ENCODE measurements around the gene B3GNT4. TPM values are rescaled to one million over a fixed set of nuclear protein-coding genes. Genes with fewer than 3 reads are reported as not detected.
"Not testable (repeated sequence)": the region's sequence is repeated elsewhere in the genome, so short reads cannot be mapped to it uniquely, and the experiment has no call there.

Gene B3GNT4
- polyA plus RNA-seq, 1 donor: 0.30 TPM

DNA sequence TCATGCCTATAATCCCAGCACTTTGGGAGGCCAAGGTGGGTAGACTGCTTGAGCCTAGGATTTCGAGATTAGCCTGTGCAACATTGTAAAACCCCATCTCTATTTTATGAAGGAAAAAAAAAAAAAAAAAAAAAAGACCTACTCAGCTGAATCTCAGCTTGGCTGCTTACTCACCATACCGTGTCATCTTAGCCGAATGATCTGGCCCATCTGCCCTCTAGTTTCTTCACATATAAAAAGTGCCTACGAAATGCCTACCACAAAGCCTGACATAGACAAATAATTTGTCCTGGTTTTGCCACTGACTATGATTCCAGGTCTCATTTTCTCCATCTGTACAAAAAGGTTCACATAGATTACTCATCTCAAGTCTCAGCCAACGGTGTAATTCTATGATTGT is 12.3 kb downstream of the B3GNT4 start:
- DNase-seq (ENCODE audit: low read depth): no peak

DNA sequence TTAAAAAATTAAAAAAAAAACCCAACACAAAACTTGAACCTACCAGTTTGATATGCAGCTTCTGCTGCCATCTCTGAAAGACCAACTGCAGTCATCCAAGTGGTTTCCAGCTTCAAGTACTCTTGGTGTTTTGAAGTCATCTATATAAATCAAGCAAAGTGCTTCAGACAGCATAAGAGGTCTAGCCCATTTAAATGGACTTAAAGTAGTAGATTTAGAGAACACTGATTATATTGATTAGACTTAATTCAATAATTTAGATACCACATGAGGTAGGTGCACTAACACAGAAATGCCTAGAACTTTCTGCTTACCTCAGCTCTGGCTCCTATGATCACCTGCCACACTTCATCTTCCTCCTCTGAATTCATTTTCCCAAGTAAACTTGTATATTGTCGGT is 12.9 kb downstream of the B3GNT4 start:
- no peak for DNase-seq (ENCODE audit: low read depth)

DNA sequence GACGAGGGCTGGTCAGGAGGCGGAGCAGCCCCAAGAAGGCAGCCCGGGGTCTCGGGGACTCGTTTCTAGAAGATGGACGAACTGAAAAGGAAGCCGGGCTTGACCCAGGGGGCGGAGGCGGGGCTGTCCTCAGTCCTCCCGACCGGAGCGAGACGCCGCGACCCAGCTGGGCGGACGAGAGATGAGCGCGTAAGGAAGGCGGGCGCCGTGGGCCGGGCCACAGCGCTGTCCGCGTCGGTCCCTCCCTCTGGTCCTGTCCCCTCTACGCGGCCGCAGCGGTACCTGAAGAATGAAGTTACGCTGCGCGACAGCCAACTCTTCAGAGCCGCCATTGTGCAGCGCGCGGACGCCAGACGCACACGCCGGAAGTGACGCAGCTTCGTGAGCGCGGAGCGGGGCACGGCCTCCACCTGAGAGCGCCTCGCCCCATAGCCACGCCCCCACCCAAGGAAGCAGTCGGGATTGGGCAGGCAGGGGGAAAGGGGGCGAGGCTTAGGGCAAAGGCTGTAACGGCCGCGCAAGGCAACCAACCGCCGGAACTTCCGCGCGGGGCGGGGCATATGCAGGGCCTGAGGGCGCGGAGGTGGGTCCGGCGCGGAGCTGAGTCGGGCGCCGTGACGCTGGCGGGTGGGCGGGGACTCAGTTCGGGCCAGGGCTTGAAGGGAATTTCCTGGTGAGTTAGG is 22.3 kb downstream of the B3GNT4 start, which contains the start of gene DIABLO:
Gene DIABLO (minus strand): TSS at position 370 of the 683 bp plus-strand sequence. CDS start 38 bp downstream, at position 332.
- DNase-seq (ENCODE audit: low read depth): peak; percentile 96

DNA sequence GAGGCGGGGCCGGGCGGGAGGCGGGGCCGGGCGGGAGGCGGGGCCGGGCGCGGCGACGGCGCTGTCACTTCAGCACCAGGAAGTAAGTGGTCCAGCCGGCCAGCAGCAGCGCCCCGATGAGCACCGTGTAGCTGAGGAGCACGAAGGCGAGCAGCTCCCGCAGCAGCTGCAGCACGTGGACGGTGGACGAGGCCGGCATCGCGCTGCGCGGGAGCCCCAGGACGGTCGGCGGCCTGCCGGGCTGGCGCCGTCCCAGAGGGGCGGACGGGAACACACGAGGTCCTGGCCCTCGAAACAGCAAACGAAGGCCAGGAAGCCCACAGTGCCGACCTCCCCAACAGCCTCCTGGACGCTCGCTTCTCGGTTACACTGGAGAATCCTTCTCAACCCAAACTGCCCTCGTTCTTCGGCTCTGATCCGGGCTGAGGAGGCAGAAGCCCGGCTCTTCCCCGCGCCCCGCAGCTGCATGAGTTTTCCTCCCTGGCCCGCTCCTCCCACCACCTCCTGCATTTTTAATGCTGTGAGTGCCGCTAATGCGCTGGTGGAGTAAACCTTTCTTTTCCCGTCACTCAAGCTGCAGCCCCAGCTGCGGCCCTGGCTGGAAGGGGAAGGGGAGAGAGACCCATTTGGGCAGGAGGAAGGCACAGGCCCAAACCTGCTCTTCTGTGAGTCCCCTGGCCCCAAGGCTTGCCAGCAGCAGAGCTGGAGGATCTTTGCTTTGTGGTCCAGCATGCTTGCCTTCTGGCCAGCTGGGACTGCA is 23.0 kb downstream of the B3GNT4 start:
- DNase-seq (ENCODE audit: low read depth): no peak

DNA sequence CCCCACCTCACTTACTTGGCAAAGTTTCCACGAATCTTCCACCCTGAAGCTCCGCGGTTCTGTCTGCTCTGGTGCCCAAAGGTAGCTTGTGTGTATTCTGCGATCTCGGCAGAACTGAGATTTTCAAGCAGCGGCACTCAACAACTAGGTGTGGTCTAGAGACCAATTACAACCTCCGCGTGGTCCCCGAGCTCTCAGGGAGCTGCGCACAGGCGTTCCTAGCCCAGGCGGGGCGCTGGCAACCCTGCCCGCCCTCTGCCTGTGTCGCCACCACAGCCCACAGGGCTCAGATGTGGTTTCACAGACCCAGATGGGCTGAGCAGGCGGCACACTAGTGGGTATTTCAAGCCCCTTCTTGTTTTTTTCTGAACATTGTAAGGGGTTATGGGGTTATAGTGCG is 23.8 kb downstream of the B3GNT4 start:
- no peak for DNase-seq (ENCODE audit: low read depth)

DNA sequence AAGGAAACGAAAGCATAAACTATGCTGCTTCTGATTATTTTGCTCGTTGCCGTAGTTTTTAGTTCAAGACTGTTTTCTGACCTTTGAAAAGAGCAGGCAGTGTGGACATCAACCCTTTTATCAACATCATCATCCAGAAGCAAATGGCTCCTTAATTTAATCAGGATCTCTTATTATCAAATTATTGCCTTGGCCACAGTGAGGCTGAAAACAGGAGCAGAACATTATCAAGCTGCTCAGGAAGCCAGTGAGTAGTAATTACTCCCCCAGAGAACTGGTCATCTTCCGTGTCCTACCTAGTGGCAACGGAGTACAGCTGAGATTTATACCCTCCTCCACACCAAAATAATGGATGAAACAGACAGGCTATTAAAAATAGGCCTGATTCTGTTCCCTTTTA is 24.6 kb downstream of the B3GNT4 start:
- no peak for DNase-seq (ENCODE audit: low read depth)

DNA sequence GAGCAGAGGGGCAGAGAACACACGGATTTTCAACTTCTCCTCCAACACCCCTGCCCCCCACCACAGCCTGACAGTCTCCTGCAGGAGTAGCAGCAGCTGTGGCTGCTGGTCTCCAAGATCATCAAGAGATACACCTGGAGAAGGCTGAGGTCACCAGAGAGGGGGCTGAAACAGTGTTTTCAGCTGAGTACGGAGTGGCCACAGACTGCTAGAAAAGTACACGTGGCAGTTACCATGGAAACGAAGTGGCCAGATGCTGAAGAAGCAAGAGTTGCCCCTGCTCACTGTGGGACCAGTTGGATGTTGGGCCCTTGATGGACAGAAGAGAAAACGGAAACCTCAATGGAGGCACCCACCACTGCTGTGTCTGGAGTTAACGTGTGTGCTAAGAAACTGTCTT is 27.3 kb downstream of the B3GNT4 start:
- no peak for DNase-seq (ENCODE audit: low read depth)

DNA sequence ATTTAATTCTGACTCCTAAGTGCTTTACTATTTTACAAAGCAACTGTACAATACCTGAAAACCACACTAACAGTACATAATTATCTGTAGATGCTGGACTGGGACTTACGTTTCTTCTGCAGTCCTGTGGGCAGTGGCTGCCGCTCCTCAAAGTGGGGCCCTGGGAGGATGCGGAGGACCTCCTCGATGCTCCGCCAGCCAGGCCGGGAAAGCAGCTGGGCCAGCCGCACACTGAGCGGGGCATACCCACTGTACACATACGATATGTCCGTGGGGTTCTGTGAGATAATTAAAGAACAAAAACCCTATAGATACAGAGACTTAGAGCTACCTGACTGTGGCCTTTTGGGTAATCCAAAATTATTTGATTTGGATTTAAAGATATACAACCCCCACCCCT is 29.2 kb downstream of the B3GNT4 start:
- no peak for DNase-seq (ENCODE audit: low read depth)

DNA sequence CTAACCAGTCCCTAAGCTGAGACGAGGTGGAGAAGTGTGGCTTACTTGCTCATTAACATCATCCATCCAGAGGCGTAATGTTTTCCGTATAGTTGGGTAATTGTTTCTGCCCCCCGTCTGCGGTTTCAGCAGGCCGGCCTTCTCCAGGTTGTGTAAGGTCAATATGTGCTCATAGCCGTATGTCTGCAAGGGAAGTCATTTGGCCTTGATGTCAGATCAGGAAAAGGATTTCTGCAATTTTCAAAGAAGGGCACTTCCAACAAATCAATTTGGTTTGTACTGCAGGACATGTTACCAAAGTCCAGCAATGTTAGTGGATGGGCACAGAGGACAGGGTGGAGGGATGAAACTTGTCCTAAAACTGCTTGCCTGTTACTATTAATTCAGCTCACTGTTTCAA is 32.2 kb downstream of the B3GNT4 start:
- DNase-seq (ENCODE audit: low read depth): no peak

DNA sequence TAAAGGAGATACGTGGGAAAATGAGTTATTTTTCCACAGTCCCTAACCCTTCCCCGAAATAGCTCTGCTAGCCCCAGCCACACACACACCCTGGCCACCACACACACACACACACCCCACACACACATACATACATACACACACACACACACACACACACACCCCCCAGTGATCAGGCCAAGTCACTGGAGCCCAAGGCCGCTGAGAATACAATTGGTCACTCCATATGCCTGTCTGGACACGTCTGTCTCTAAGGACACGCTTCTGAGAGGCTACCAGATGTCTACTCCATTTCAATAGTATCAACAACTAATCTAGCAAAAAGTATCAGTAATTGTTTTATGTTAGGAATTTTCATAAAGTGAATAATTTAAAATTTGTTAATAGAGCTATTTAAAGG is 35.4 kb downstream of the B3GNT4 start:
- no peak for DNase-seq (ENCODE audit: low read depth)

DNA sequence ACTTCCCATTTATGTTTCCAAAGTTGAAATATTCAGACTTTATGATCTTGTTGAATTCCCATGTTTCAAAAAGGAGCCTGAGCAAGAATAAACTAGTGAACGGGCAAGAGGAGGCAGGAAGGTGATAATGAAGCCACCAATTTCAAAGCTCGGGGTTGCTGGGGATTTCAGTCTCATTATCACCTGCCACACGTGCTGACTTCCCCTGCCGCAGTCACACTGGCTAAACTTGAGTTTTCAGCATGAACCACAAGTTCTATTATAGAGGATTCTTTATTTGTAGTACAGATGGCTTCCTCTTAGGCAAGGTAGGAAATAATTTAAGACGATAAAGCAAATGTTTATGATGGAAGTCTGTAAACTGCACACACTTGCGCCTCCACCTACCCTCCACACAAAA is 40.5 kb downstream of the B3GNT4 start:
- no peak for DNase-seq (ENCODE audit: low read depth)

DNA sequence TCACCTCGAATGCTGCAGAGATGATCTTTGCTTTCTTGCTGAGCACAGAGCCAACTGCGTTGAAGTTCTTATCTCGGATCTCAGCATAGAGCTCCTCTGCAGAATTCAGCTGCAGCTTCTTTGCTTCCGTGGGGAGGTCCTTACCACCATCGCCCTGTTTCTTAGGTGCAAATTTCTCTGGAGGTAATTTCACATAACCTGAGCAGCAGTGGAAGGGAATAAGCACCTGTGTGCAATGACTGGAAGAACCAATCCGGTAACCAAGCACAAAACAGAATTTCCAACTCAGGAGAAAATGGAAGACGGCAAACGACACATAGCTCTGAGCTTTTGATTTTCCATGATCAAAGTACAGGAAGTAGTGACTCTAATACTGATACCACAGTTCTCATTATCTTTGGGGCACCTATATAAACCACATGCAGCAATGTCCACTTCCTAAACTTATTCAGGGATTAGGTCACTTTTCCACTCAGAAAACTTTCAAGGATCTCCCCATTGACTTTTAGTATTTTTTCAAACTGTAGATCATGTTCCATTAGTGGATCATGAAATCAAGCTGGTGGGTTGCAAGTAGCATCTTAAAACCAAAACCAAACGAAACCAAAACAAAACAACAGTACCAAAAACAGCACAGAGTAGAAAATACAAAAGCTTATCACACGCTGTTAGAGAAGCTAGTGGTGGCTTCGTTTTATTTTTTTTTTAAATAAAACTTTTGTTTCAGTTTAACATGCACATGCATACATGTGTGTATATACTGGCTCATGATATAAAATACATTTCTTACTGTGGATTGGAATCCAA is 41.3 kb downstream of the B3GNT4 start:
- no peak for DNase-seq (ENCODE audit: low read depth)

DNA sequence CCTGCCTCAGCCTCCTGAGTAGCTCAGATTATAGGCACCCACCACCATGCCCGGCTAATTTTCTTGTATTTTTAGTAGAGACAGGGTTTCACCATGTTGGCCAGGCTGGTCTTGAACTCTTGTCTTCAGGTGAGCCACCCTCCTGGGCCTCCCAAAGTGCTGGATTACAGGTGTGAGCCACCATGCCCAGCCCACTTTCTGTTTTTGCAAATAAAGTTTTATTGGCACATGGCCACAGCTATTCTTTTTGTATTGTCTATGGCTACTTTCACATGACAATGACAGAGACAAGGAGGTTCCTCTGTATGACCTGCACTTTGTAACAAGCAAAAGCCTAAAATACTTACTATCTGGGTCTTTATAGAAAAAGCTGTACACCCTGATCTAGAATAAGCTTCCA is 42.0 kb downstream of the B3GNT4 start:
- DNase-seq (ENCODE audit: low read depth): no peak

DNA sequence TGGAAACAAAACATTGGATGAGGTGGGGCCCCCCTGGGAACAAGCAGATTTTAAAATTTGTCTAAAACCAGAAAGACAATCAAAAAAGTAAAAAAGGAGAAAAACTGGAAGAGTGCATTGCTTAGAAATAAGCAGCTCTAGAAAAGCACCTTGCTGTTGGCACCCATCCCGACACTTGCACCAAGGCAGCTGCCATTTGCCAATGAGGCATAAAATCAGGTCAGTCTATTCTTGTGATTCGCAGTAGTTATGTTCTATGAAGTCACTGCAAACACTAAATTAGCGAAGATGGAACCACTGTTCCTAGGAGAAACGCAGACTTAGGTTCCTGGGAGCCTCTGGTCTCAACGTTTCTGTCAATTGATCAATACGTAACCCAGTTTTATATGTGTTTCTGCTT is 46.5 kb downstream of the B3GNT4 start:
- DNase-seq (ENCODE audit: low read depth): no peak

DNA sequence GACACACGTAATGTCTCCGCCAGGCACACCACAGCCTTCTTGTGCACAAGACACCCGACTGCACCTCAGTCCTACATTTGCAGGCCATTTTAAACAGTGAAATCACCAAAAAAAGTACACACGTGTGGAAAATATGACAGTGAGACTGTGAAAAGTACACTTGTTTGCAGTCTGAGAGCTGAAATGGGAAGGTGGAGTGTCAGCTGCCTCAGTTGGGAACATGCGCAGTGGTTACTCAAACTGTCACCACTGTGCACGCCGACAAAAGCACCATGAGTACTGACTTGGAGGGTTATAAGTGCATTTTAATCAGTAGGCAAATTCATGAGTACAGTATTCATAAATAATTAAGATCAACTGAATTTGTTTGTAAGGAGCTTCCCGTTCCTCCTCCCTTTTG is 47.0 kb downstream of the B3GNT4 start:
- no peak for DNase-seq (ENCODE audit: low read depth)

DNA sequence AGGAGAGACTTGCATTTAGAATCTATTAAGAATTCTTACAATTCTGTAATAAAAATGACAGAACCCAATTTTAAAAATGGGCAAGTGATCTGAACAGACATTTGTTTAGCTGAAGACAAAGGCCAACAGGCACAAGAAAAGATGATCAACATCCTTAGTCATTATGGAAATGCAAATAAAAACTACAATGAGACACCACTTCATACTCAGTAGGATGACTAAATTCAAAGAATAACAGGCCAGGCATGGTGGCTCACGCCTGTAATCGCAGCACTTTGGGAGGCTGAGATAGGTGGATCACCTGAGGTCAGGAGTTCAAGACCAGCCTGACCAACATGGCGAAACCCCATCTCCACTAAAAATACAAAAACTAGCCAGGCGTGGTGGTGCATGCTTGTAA is 55.0 kb downstream of the B3GNT4 start:
- not testable (repeated sequence) for DNase-seq (ENCODE audit: low read depth)

Other genes with a start within 250 kb of the B3GNT4 start
- gene BCL7A, start 181.8 kb upstream of the B3GNT4 start, polyA plus RNA-seq (ENCODE audit: insufficient read length): 16.8 TPM
- gene MLXIP, start 125.0 kb upstream of the B3GNT4 start, polyA plus RNA-seq (ENCODE audit: insufficient read length): 30.7 TPM
- not detected for gene IL31, start 29.5 kb upstream of the B3GNT4 start, polyA plus RNA-seq (ENCODE audit: insufficient read length)
- 0.29 TPM for gene LRRC43, start 20.6 kb upstream of the B3GNT4 start, polyA plus RNA-seq (ENCODE audit: insufficient read length)
- 38.4 TPM for gene DIABLO, start 22.3 kb downstream of the B3GNT4 start, polyA plus RNA-seq (ENCODE audit: insufficient read length)
- 13.4 TPM for gene VPS33A, start 62.8 kb downstream of the B3GNT4 start, polyA plus RNA-seq (ENCODE audit: insufficient read length)
- gene CLIP1, start 219.0 kb downstream of the B3GNT4 start, polyA plus RNA-seq (ENCODE audit: insufficient read length): 19.6 TPM

Measured in forelimb muscle (tissue), 1 donor.